Endothelial cell of umbilical vein (primary cell): ENCODE results near the gene USHBP1. TPM values are rescaled to one million over a fixed set of nuclear protein-coding genes. Genes with fewer than 3 reads are reported as not detected.

ENCODE experiments used
- BruUV-seq: library from RNA; stranded (reverse); fragments of 400-500 nt; replicated peaks from 2 replicates; lab custom pipeline; 2021; lab: Mats Ljungman, UMichigan
- CTCF ChIA-PET: fragments of 300-600, 350-600 bp; sonication (Branson Sonifier 250); formaldehyde crosslinking; loops from one replicate; lab custom pipeline; 2021; ENCODE audit warnings: antibody characterized with exemption, inconsistent platforms; lab: Charles Lee
- POLR2A ChIA-PET: fragments of 300-600, 350-600 bp; sonication (Branson Sonifier 250); formaldehyde crosslinking; loops from one replicate; lab custom pipeline; 2021; ENCODE audit warnings: antibody characterized with exemption, inconsistent platforms; lab: Charles Lee
- DNase-seq: peaks from one replicate; pipeline ENCODE4 v3.0.0-alpha.2; 2011; ENCODE audit warnings: low read depth, low spot score
- FAIRE-seq: peaks from 2 replicates; lab custom pipeline; 2011; peaks lifted over from hg19 to GRCh38; lab: Jason Lieb, UNC
- H2AFZ ChIP-seq: 2 replicates; pipeline ENCODE4 v1.6.0; 2012; ENCODE audit warnings: low read depth, low read length, control low read depth, inconsistent platforms
- H3K27ac ChIP-seq: 2 replicates; pipeline ENCODE4 v1.5.1; 2011; ENCODE audit warnings: low read depth, mild to moderate bottlenecking, control low read depth, low read length, moderate library complexity; ENCODE audit not compliant: insufficient read depth
- H3K27me3 ChIP-seq, 2 experiments: 2 replicates each; pipeline versions ENCODE4 v1.6.0 to v1.6.1; 2011; ENCODE audit warnings: low read length in 2 of 2, mixed read lengths in 1 of 2; ENCODE audit not compliant: control insufficient read depth in 2 of 2, insufficient read depth in 2 of 2
- H3K36me3 ChIP-seq, 2 experiments: 2 replicates in 1 of 2; 3 replicates in 1 of 2; pipeline ENCODE4 v1.5.1; 2011; ENCODE audit warnings: low read length in 2 of 2, mild to moderate bottlenecking in 1 of 2, moderate library complexity in 1 of 2; ENCODE audit not compliant: control insufficient read depth in 2 of 2, insufficient read depth in 2 of 2; ENCODE audit errors: extremely low read depth in 1 of 2
- H3K4me1 ChIP-seq: 3 replicates; pipeline ENCODE4 v1.5.1; 2011; ENCODE audit warnings: mild to moderate bottlenecking, low read length; ENCODE audit not compliant: control insufficient read depth, insufficient read depth; ENCODE audit errors: extremely low read depth
- H3K4me2 ChIP-seq: 2 replicates; pipeline ENCODE4 v1.6.1; 2011; ENCODE audit warnings: low read length, control low read depth, mixed read lengths; ENCODE audit not compliant: insufficient read depth
- H3K4me3 ChIP-seq, 3 experiments: fragments of 200-600 bp in 1 of 3; sonication (generic), shearing (Covaris generic) in 1 of 3; replicated peaks in 1 of 3; 2 replicates each; pipeline ENCODE4 v1.5.1; 2011 to 2016; ENCODE audit warnings: control low read depth in 3 of 3, low read length in 3 of 3, mild to moderate bottlenecking in 2 of 3, inconsistent platforms in 1 of 3, low read depth in 1 of 3, moderate library complexity in 1 of 3; ENCODE audit not compliant: insufficient read depth in 1 of 3
- H3K79me2 ChIP-seq: 2 replicates; pipeline ENCODE4 v1.6.0; 2012; ENCODE audit warnings: low read length, inconsistent platforms; ENCODE audit not compliant: control insufficient read depth, insufficient read depth
- H3K9ac ChIP-seq: replicated peaks from 2 replicates; pipeline ENCODE3; 2011; ENCODE audit warnings: low read length, control low read depth; ENCODE audit not compliant: insufficient read depth; ENCODE audit errors: extremely low read depth
- H3K9me1 ChIP-seq: replicated peaks from 3 replicates; pipeline ENCODE4 v1.6.0; 2011; ENCODE audit warnings: mild to moderate bottlenecking, low read length; ENCODE audit not compliant: control insufficient read depth, insufficient read depth; ENCODE audit errors: extremely low read depth
- H3K9me3 ChIP-seq: replicated peaks from 2 replicates; pipeline ENCODE4 v1.5.1; 2012; ENCODE audit warnings: low read length, inconsistent platforms; ENCODE audit not compliant: control insufficient read depth, insufficient read depth
- H4K20me1 ChIP-seq: replicated peaks from 2 replicates; pipeline ENCODE3; 2011; ENCODE audit warnings: mild to moderate bottlenecking, low read length; ENCODE audit not compliant: control insufficient read depth, insufficient read depth; ENCODE audit errors: extremely low read depth
- EZH2 ChIP-seq: IDR thresholded peaks from 2 replicates; pipeline ENCODE4 v1.6.1; 2012; ENCODE audit warnings: borderline replicate concordance, low read depth, mild to moderate bottlenecking, moderate library complexity, low read length, inconsistent platforms; ENCODE audit not compliant: severe bottlenecking
- FOS ChIP-seq: IDR thresholded peaks from 2 replicates; pipeline ENCODE4 v1.6.1; 2011; ENCODE audit warnings: mild to moderate bottlenecking, low read length, moderate library complexity, borderline replicate concordance; ENCODE audit not compliant: insufficient read depth
- GATA2 ChIP-seq: IDR thresholded peaks from 2 replicates; pipeline ENCODE4 v1.7.0; 2011; ENCODE audit warnings: low read depth, mild to moderate bottlenecking, moderate library complexity, mixed read lengths, low read length; ENCODE audit not compliant: insufficient read length, insufficient read depth
- JUN ChIP-seq: IDR thresholded peaks from 2 replicates; pipeline ENCODE4 v1.6.1; 2011; ENCODE audit warnings: borderline replicate concordance, low read depth; ENCODE audit not compliant: insufficient read length, insufficient read depth
- MYC ChIP-seq: IDR thresholded peaks from one replicate; pipeline ENCODE4 v1.6.1; 2011; ENCODE audit warnings: mild to moderate bottlenecking, low read depth, low read length
- POLR2A ChIP-seq: IDR thresholded peaks from 2 replicates; pipeline ENCODE4 v1.6.1; 2012; ENCODE audit warnings: low read depth, mild to moderate bottlenecking, control low read depth, low read length
- POLR2AphosphoS5 ChIP-seq: IDR thresholded peaks from 2 replicates; pipeline ENCODE4 v1.6.1; 2012; ENCODE audit warnings: low read depth, mild to moderate bottlenecking, control low read depth, low read length, moderate library complexity; ENCODE audit not compliant: insufficient read depth
- dilution Hi-C: fragments of 300-500 bp; cut with MboI; formaldehyde crosslinking; loops from one replicate; pipeline ENCODE4 v1.15.0; 2019; ENCODE audit warnings: low sequenced_read_pairs; ENCODE audit not compliant: extremely low pct_ligation_motif_present
- intact Hi-C: fragments of 100-400 bp; cut with micrococcal nuclease; formaldehyde crosslinking; loops from one replicate; pipeline ENCODE4 v1.10.0; 2022
- polyA plus RNA-seq, 4 experiments: library from polyadenylated mRNA; depleted of rRNA in 3 of 4; stranded (reverse) in 3 of 4; unstranded in 1 of 4; fragments of >200 nt; gene quantifications; 2 replicates each; pipeline versions ENCODE4 v1.2.1 to v1.2.3, GENCODE V29; 2011 to 2012; ENCODE audit warnings: missing spikeins in 1 of 4
- total RNA-seq: library from RNA; stranded (reverse); gene quantifications from 2 replicates; pipeline ENCODE4 v1.2.3, GENCODE V29; 2021
- TF ChIP-seq, protein P1 (sequence below), 2 donors: IDR thresholded peaks; 1 replicate in 1 of 2; 2 replicates in 1 of 2; pipeline ENCODE4 v1.5.1; 2011; ENCODE audit warnings: low read length in 2 of 2, mild to moderate bottlenecking in 2 of 2, moderate library complexity in 2 of 2, control low read depth in 1 of 2, inconsistent platforms in 1 of 2, low read depth in 1 of 2; ENCODE audit not compliant: insufficient read depth in 1 of 2; ENCODE audit errors: extremely low read depth in 1 of 2
- TF ChIP-seq, protein P2 (sequence below): IDR thresholded peaks from 2 replicates; pipeline ENCODE4 v1.6.1; 2011; ENCODE audit not compliant: insufficient read depth, insufficient read length

The USHBP1 gene
- total and polyA plus RNA-seq, 2 donors (not counting 3 experiments of a cell fraction or from before 2014, with no cell fraction given) = 14.8 to 20.4 TPM

DNA sequence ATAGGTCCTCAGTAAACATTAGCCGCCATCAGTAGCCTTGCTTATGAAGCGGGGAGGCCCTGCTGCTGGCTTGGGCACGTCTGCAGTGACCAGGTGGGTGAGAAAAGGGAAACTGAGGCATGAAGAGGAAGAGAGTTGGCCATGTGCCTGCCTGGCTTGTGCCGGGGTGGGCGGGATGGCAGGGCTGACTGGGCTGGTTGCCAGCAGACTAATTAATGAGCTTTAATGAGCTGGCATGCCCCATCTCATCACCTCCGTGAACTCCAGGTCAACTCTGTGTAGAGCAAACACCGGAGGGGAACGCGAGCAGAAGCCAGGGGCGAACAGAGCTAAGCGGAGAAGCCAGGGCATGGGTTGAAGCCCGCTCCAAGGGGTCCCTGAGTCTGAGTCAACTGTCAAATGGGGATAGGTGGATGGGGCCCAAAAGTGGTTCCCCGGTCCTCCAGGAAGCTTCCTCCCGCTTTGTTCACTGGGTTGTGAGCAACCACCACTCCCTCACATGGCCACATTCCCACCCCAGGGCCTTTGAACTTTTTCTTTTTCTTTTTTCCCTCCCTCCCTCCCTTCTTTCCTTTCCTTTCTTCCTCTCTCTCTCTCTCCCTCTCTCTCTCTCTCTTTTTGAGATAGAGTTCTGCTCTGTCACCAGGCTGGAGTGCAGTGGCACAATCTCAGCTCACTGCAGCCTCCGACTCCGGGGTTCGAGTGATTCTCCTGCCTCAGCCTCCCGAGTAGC is 27.6 kb downstream of the USHBP1 start:
- Histone ChIP-seq H2AFZ (no peak overlapping the region), H3K4me2 (no peak overlapping the region), H3K27ac (no peak overlapping the region), H3K79me2 (peaks cover 18% of the 10 kb centered on the region), H4K20me1 (no peaks in the 10 kb centered on the region), H3K9me3 (no peaks in the 10 kb centered on the region), H3K27me3 (no peaks in the 10 kb centered on the region), H3K36me3 (peaks cover 4 to 8% of the 10 kb centered on the region in 2 experiments), H3K9me1 (no peaks in the 10 kb centered on the region), H3K4me3 (no peak overlapping the region), H3K9ac (no peak overlapping the region), H3K4me1 (peaks cover 11% of the 10 kb centered on the region)
- TF ChIP-seq EZH2 (no peak), POLR2AphosphoS5 (no peak), JUN (no peak), GATA2 (no peak), POLR2A (no peak), MYC (no peak), FOS (no peak)
- TF ChIP-seq, protein P1, sequence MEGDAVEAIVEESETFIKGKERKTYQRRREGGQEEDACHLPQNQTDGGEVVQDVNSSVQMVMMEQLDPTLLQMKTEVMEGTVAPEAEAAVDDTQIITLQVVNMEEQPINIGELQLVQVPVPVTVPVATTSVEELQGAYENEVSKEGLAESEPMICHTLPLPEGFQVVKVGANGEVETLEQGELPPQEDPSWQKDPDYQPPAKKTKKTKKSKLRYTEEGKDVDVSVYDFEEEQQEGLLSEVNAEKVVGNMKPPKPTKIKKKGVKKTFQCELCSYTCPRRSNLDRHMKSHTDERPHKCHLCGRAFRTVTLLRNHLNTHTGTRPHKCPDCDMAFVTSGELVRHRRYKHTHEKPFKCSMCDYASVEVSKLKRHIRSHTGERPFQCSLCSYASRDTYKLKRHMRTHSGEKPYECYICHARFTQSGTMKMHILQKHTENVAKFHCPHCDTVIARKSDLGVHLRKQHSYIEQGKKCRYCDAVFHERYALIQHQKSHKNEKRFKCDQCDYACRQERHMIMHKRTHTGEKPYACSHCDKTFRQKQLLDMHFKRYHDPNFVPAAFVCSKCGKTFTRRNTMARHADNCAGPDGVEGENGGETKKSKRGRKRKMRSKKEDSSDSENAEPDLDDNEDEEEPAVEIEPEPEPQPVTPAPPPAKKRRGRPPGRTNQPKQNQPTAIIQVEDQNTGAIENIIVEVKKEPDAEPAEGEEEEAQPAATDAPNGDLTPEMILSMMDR (IDR thresholded peaks at IDR 0.05; ENCODE audit: extremely low read depth in 1 of 2, insufficient read depth in 1 of 2, low read depth in 1 of 2, low read length in 2 of 2) = no peak
- TF ChIP-seq, protein P2, sequence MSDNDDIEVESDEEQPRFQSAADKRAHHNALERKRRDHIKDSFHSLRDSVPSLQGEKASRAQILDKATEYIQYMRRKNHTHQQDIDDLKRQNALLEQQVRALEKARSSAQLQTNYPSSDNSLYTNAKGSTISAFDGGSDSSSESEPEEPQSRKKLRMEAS = no peak
- no TSS peak for BruUV-seq
- DNase-seq = no peak
- FAIRE-seq = no peak
- CTCF ChIA-PET = no interaction called here
- intact Hi-C loops = no loop called here
- dilution Hi-C loops = no loop called here
- POLR2A ChIA-PET = no interaction called here
